Body of pancreas (tissue), 4 donors: ENCODE data around the gene NMS.

Experiments
- POLR2A ChIP-seq, 3 donors: fragments of 450-650 bp; IDR thresholded peaks; one replicate each; pipeline ENCODE4 v1.6.1; 2016; ENCODE audit warnings: antibody characterized with exemption in 3 of 3, mild to moderate bottlenecking in 2 of 3
- TF ChIP-seq, protein P1 (sequence below), 7 experiments: fragments of 450-650 bp in 4 of 7; fragments of 200-600 bp in 3 of 7; sonication (generic) in 3 of 7; IDR thresholded peaks; one replicate each; pipeline ENCODE4 v1.5.1; 2016 to 2019; ENCODE audit warnings: antibody characterized with exemption in 7 of 7

DNA sequence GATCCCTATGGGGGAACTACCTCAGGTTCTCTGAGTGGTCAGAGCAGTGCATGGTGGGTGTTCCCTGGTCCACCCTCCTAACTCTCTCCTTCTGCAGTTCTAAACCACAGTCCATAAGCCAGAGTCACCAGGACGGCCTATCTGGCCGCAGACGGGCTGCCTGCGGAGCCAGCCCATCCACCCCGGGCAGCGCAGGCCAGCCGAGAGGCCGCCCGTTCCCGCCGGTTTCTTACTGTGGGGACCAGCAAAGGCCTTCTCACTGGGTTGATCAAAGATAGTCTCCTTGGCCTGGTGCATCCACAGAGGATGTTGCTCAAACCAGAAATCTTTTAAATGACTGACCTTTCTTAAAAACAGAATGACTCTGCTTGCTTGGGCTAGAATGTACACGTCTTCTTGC is 43.2 kb upstream of the NMS start:
- TF ChIP-seq POLR2A (IDR thresholded peaks at IDR 0.05), result no peak
- TF ChIP-seq, protein P1, sequence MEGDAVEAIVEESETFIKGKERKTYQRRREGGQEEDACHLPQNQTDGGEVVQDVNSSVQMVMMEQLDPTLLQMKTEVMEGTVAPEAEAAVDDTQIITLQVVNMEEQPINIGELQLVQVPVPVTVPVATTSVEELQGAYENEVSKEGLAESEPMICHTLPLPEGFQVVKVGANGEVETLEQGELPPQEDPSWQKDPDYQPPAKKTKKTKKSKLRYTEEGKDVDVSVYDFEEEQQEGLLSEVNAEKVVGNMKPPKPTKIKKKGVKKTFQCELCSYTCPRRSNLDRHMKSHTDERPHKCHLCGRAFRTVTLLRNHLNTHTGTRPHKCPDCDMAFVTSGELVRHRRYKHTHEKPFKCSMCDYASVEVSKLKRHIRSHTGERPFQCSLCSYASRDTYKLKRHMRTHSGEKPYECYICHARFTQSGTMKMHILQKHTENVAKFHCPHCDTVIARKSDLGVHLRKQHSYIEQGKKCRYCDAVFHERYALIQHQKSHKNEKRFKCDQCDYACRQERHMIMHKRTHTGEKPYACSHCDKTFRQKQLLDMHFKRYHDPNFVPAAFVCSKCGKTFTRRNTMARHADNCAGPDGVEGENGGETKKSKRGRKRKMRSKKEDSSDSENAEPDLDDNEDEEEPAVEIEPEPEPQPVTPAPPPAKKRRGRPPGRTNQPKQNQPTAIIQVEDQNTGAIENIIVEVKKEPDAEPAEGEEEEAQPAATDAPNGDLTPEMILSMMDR (IDR thresholded peaks at IDR 0.05), result no peak
